ES-I3 (cell line): ENCODE results near the gene GARIN1A.

Experiments used
- H3K36me3 ChIP-seq: 2 replicates; pipeline ENCODE4 v1.6.1; 2013; ENCODE audit warnings: mild to moderate bottlenecking, low read length, control low read depth, moderate library complexity; ENCODE audit not compliant: insufficient read depth
- H3K4me1 ChIP-seq: 2 replicates; pipeline ENCODE4 v1.6.1; 2013; ENCODE audit warnings: mild to moderate bottlenecking, control low read depth, low read length; ENCODE audit not compliant: insufficient read depth
- H3K9ac ChIP-seq: 2 replicates; pipeline ENCODE4 v1.6.1; 2013; ENCODE audit warnings: low read depth, mild to moderate bottlenecking, low read length, moderate library complexity
- H3K9me3 ChIP-seq: 2 replicates; pipeline ENCODE4 v1.6.1; 2013; ENCODE audit warnings: mild to moderate bottlenecking, low read length, moderate library complexity; ENCODE audit not compliant: control insufficient read depth, insufficient read depth

Gene GARIN1A

GRCh38 chr7:128714701-128715495, 42.8 kb downstream of the GARIN1A start:
- Histone ChIP-seq H3K9me3 (no peaks in the 10 kb centered on the region), H3K4me1 (no peaks in the 10 kb centered on the region), H3K9ac (no peak overlapping the region), H3K36me3 (no peaks in the 10 kb centered on the region)

GRCh38 chr7:128718967-128719642, 47.0 kb downstream of the GARIN1A start:
- no peak overlapping the region for H3K9ac ChIP-seq
- no peaks in the 10 kb centered on the region for H3K36me3 ChIP-seq
- no peaks in the 10 kb centered on the region for H3K4me1 ChIP-seq
- no peaks in the 10 kb centered on the region for H3K9me3 ChIP-seq

- Histone ChIP-seq H3K9me3 (no peaks in the 10 kb centered on the region), H3K36me3 (peaks cover 3% of the 10 kb centered on the region; the same call in 1 of the 2 replicates), H3K4me1 (no peaks in the 10 kb centered on the region), H3K9ac (no peak overlapping the region)
Observed at GRCh38 chr7:128721376-128721775, 49.3 kb downstream of the GARIN1A start.
